ENCODE measurements around the gene SP3. TPM values are rescaled to one million over a fixed set of nuclear protein-coding genes. Genes with fewer than 3 reads are reported as not detected.

SP3 gene
- total and polyA plus RNA-seq, 9 of the 15 experiments (the other 6 are each of a cell fraction or from before 2014, with no cell fraction given): 12.0 to 106 (median 74.9) TPM

- TF ChIP-seq PKNOX1 (IDR thresholded peaks at IDR 0.05) (no peak), ZNF239 (CRISPR knock-in tag; IDR thresholded peaks at IDR 0.05) (no peak), GATA2 (CRISPR knock-in tag; IDR thresholded peaks at IDR 0.05) (no peak), MITF (IDR thresholded peaks at IDR 0.05) (0 out of 2 replicates have a peak, but pooled peaks have one; percentile 10), JUN (IDR thresholded peaks at IDR 0.05; ENCODE audit: borderline replicate concordance, low read depth, low read length) (no peak), JUN (CRISPR knock-in tag; IDR thresholded peaks at IDR 0.05; ENCODE audit: borderline replicate concordance) (peak; percentile 95), CGGBP1 (CRISPR knock-in tag; IDR thresholded peaks at IDR 0.05) (peak; percentile 79; the same call in 1 of the 2 replicates), ELF1 (tag; IDR thresholded peaks at IDR 0.05) (peak; percentile 85), BDP1 (IDR thresholded peaks at IDR 0.05; ENCODE audit: insufficient read depth, insufficient read length) (no peak), RBM22 (IDR thresholded peaks at IDR 0.05; ENCODE audit: low read depth, low read length, poor library complexity, severe bottlenecking) (peak; percentile 86), AFF4 (CRISPR knock-in tag; IDR thresholded peaks at IDR 0.05) (peak; percentile 54; the same call in 1 of the 2 replicates), MNT (conservative IDR thresholded peaks at IDR 0.05) (peak; percentile 1 to 9; a peak in 1 of 4 replicates), ETV6 (IDR thresholded peaks at IDR 0.05; ENCODE audit: borderline replicate concordance in 1 of 2, low read depth in 2 of 2, low read length in 1 of 2) (no peak), ETV6 (CRISPR knock-in tag; IDR thresholded peaks at IDR 0.05; ENCODE audit: borderline replicate concordance) (peak; percentile 93; the same call in 1 of the 2 replicates)
Observed at GRCh38 chr2:173963817-173964564, 1.2 kb downstream of the SP3 start (continued).

All from K562 (cell line).